HG03060 (cell line): Measurements from ENCODE around the gene EIF2D.
"Not testable (repeated sequence)": the region's sequence is repeated elsewhere in the genome, so short reads cannot be mapped to it uniquely, and the experiment has no call there.

Source experiments
- ATAC-seq: cut with Tn5 transposase; IDR thresholded peaks from one replicate; pipeline ENCODE4 v1.9.1; 2021; ENCODE audit warnings: low read depth, moderate number of reproducible peaks; ENCODE audit not compliant: unreplicated experiment

Gene EIF2D

GRCh38 chr1:206635978-206636345 is 23.7 kb upstream of the EIF2D start:
- ATAC-seq: no peak

DNA sequence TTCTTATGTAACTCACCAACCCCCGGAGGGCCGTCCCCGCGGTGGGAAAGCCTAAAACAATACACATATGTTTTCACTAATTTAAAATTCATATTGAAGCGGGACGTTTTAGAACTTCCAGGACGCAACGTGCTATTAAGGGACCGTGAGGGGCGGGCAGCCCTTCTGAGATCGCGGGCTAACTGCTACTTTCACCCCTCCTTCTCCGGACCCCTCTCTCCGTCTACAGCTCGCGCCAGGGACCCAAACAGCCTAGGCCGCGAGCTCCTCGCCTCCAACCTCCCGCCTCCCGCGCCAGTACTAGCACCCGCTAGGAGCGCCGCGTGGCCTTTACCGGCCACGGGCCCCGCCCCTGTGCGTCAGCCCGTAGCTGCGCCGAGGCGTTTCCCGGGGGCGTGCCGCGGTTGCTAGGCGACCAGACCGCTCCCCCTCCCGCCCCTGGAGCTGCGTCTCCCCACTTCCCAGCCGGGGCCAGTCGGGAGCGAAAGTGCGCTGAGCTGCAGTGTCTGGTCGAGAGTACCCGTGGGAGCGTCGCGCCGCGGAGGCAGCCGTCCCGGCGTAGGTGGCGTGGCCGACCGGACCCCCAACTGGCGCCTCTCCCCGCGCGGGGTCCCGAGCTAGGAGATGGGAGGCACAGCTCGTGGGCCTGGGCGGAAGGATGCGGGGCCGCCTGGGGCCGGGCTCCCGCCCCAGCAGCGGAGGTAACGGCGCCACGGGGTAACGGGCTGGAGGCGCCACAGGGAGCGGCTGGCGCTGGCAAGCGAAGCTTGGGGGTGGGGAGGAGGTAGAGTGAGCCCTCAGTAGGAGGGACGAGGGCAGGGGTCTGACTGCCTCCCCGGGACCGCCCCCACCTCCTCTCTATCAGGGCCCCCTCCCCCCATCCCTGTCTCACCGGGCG is 23.1 kb upstream of the EIF2D start, which contains the start of gene DYRK3:
Gene DYRK3, plus strand, starts transcription at position 457 of the 898 bp plus-strand sequence. Its CDS starts 168 bp downstream, at position 625.
- ATAC-seq: peak; percentile 40

GRCh38 chr1:206634365-206635079 is 22.3 kb upstream of the EIF2D start:
- ATAC-seq: no peak

GRCh38 chr1:206633708-206634121 is 21.4 kb upstream of the EIF2D start:
- no peak for ATAC-seq

DNA sequence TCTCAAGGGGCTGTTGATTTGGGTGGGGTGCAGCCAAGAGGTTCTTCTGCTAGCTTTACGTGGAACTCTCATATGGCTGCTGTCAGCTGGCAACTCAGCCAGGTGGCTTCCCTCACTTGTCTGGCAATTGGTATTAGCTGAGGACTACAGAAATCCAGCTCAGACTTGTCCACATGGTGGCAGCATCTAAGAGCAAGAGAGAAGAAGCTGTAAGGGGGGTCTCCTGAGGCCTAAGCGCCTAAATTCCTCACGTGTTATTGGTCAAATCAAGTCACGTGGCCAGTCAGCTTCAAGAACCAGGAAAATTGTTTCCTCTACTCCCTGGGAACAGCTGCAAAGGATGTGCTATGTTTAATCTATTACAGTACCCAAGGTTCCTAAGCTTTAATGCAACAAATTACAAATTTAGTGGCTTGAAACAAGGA is 18.8 kb upstream of the EIF2D start:
- ATAC-seq: no peak

GRCh38 chr1:206628916-206629315 is 16.7 kb upstream of the EIF2D start:
- ATAC-seq: no peak

DNA sequence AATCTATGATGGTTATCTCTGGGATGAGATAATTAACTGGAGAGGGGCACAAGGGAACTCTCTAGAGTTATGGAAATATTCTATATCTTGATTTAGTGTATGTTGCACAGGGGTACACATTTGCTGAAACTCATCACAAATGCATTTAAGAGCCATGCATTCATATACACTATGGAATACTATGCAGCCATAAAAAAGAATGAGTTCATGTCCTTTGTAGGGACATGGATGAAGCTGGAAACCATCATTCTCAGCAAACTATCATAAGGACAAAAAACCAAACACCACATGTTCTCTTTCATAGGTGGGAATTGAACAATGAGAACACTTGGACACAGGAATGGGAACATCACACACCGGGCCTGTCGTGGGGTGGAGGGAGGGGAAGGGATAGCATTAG is 14.1 kb upstream of the EIF2D start:
- not testable (repeated sequence) for ATAC-seq

- no peak for ATAC-seq
Measured at GRCh38 chr1:206609229-206609991, 2.9 kb downstream of the EIF2D start.

- no peak for ATAC-seq
Measured at GRCh38 chr1:206608108-206608698, 4.1 kb downstream of the EIF2D start.

DNA sequence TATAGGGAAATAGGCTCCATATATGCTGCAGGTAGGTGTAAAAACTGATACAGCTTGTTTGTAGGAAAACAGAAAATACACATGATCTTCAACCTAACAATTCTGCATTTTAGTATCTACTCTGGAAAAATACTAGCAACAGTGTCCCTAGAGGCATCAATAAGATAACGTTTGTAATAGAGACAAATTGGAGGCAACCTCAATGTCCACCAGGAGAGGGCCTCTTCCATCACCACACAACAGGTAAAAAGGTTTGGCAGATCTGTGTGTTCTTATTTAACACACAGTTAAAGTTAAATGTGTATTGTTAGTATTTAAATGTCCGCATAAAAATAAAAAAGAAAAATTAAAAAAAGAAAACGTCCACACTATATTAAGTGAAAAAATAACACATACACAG is 5.4 kb downstream of the EIF2D start:
- no peak for ATAC-seq

DNA sequence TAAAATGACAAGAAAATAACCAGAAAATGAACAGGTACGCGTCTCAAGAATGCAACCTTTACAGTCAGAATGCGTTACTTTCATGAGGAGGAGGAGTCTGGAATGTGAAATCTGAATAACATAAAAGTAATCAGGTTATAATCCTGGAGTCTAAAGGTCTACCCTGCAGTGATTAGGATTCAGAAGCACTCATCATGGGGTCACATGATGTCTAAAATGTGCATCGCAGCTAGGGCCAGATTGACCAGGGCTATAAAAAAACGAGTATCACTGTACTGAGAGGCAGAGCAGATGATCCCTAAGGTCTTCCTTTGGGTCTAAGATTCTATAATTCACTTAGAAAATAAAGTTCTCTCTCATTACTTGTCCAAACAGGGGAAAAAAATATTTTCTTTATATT is 7.4 kb downstream of the EIF2D start:
- ATAC-seq: no peak

DNA sequence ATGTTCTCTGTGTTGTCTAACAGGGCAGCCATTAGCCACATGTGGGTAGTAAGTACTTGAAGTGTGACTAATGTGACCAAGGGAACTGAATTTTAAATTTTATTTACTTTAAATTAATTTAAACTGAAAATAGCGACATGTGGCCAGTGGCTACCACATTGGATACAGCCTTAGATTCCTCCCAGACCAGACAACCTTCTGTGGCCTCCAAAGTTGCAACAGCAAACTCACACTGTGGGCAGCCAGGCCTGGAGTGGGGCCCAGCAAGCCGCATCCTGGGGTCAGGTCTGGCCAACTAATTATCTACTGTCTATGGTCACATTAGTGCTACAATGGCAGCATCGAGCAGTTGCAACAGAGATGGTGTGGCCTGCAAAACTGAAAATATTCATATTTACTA is 11.7 kb downstream of the EIF2D start:
- no peak for ATAC-seq

GRCh38 chr1:206596319-206596666 is 16.0 kb downstream of the EIF2D start:
- no peak for ATAC-seq

DNA sequence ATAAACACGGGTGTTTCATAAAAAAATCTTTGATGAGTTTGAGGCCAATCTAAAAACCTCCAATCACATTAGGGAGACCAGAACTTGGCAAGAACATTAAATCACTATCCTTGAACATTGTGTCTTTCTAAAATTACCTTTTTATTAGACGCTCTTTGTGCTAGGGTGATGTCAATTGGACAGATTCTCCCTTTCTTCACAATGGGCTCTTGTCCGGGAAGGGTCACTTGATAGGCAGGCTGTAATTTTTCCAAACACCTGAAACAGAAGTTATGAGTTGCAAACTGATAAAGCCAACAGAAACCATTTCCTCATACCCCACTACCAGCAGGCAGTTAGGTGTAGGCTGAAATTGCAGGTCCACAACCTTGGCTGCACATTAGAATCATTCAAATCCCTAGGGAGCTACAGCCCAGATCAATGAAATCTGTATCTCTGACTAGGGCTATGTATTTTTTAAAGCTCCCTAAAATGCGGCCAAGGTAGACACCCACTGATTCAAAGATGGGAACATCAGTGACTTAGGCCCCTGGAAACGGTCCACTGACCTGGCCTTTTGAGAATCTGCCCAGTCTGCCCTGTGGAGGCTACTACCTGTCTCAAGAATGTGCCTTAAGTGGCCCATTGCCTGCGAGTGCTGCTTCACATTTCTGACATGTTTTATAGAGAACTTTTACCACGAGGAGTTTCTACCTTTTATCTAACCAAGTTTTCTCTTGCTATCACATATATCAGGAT is 16.5 kb downstream of the EIF2D start:
- no peak for ATAC-seq

GRCh38 chr1:206593351-206593925 is 18.8 kb downstream of the EIF2D start:
- no peak for ATAC-seq

GRCh38 chr1:206591696-206592095 is 20.6 kb downstream of the EIF2D start:
- ATAC-seq: no peak

- ATAC-seq: no peak
Measured at GRCh38 chr1:206591226-206591625, 21.0 kb downstream of the EIF2D start.

DNA sequence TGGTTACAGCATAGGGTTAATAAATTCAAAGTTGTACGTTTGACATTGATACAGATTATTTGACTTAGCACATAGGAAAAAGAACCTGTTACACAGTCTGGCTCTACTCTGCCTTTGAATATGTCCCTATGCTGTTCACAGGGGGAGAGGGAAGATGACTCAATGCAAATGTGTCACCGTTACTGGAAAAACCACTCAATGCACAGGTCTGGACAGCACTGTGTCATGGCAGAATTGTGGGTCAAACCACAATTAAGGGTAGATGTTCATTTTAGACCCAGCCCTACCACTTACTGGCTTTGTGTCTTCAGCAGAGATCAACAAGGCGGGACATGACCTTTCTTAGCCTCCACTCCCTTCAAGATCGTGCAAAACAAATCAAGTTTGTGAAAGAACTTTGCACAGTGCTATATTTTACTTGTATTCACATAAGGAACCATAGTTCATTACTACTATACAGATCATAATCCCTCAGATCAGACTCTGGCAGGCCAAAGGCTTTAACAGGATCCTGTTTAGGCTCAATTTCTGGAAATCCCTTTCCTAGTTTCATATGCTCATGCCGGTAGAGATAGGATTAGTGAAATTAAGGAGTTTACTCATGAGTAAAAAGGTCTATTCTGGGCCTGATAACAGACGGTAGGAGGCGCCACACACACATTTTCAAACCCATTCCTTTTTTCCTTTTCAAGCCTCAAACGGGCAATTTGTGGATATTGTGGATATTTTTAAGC is 22.1 kb downstream of the EIF2D start:
- no peak for ATAC-seq

DNA sequence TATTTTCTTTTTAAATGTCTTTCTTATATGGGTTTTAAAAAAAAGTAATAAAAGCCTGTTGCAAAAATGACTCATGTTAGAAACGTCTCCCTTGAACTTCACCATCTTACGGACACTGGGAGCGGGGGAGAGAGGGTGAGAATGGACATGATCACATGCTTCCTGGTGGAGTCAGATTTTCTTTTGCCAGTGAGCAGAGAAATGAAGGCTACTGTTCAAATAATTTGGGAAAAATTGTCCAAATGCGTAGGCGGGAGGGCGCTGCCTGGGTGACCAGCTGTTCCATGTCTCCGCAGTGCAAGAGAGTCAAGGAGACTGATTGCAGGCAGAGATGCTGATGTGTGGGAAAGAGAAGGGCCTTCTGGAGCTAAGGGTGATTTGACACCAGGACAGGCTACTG is 23.1 kb downstream of the EIF2D start:
- ATAC-seq: no peak
